Measurements from ENCODE around the gene PLK3.
"Not testable (repeated sequence)": the region's sequence is repeated elsewhere in the genome, so short reads cannot be mapped to it uniquely, and the experiment has no call there.

Gene PLK3

GRCh38 chr1:44832056-44832705, 32.0 kb downstream of the PLK3 start:
- no peak for TF ChIP-seq CTCF (IDR thresholded peaks at IDR 0.05; ENCODE audit: low read depth, low read length, missing control alignments)
- DNase-seq (ENCODE audit: low read depth): no peak
- H3K4me3 ChIP-seq (ENCODE audit: low read depth, low read length): no peak overlapping the region

GRCh38 chr1:44834328-44834727, 34.2 kb downstream of the PLK3 start:
- no peak for TF ChIP-seq CTCF (IDR thresholded peaks at IDR 0.05; ENCODE audit: low read depth, low read length, missing control alignments)
- no peak for DNase-seq (ENCODE audit: low read depth)
- no peak overlapping the region for H3K4me3 ChIP-seq (ENCODE audit: low read depth, low read length)

- TF ChIP-seq CTCF (IDR thresholded peaks at IDR 0.05; ENCODE audit: low read depth, low read length, missing control alignments): peak; percentile 93
- H3K4me3 ChIP-seq (ENCODE audit: low read depth, low read length): no peak overlapping the region
- DNase-seq (ENCODE audit: low read depth): peak; percentile 72
Measured at GRCh38 chr1:44835738-44836675, 35.8 kb downstream of the PLK3 start.

- not testable (repeated sequence) for DNase-seq (ENCODE audit: low read depth); H3K4me3 ChIP-seq (ENCODE audit: low read depth, low read length)
Measured at GRCh38 chr1:44838294-44838693, 38.1 kb downstream of the PLK3 start.

GRCh38 chr1:44839576-44839975, 39.4 kb downstream of the PLK3 start:
- no peak overlapping the region for H3K4me3 ChIP-seq (ENCODE audit: low read depth, low read length)
- DNase-seq (ENCODE audit: low read depth): no peak
- no peak for TF ChIP-seq CTCF (IDR thresholded peaks at IDR 0.05; ENCODE audit: low read depth, low read length, missing control alignments)

- DNase-seq (ENCODE audit: low read depth): no peak
- H3K4me3 ChIP-seq (ENCODE audit: low read depth, low read length): no peak overlapping the region
- TF ChIP-seq CTCF (IDR thresholded peaks at IDR 0.05; ENCODE audit: low read depth, low read length, missing control alignments): no peak
Measured at GRCh38 chr1:44842486-44842861, 42.3 kb downstream of the PLK3 start.

- DNase-seq (ENCODE audit: low read depth): no peak
- TF ChIP-seq CTCF (IDR thresholded peaks at IDR 0.05; ENCODE audit: low read depth, low read length, missing control alignments): no peak
- no peak within 1 kb of the TSS for H3K4me3 ChIP-seq (ENCODE audit: low read depth, low read length)
Measured at GRCh38 chr1:44842862-44843655, 42.9 kb downstream of the PLK3 start, which contains the start of gene PTCH2. Gene PTCH2 (minus strand): TSS chr1:44843253. CDS start chr1:44842932, 321 bp downstream.
